GM12891 (cell line): ENCODE measurements around the gene TNFRSF8.
A peak's percentile ranks its signal among the peaks of the same experiment; 100 is the strongest.

Experiments
- DNase-seq: peaks from one replicate; pipeline ENCODE4 v3.0.0; 2011; ENCODE audit warnings: low spot score; ENCODE audit not compliant: insufficient read length
- FAIRE-seq: peaks from 2 replicates; lab custom pipeline; 2011; peaks lifted over from hg19 to GRCh38; lab: Jason Lieb, UNC
- PAX5 ChIP-seq: IDR thresholded peaks from 2 replicates; pipeline ENCODE4 v1.6.1; 2011; ENCODE audit warnings: low read length, moderate library complexity, mild to moderate bottlenecking; ENCODE audit not compliant: insufficient read depth, severe bottlenecking
- POLR2A ChIP-seq: IDR thresholded peaks from 2 replicates; pipeline ENCODE4 v1.6.1; 2011; ENCODE audit warnings: low read depth, low read length, control low read depth
- POLR2AphosphoS5 ChIP-seq: IDR thresholded peaks from 2 replicates; pipeline ENCODE4 v1.6.1; 2011; ENCODE audit warnings: low read depth, low read length, control low read depth
- POU2F2 ChIP-seq: IDR thresholded peaks from 2 replicates; pipeline ENCODE4 v1.6.1; 2011; ENCODE audit warnings: low read depth, mild to moderate bottlenecking, control low read depth, low read length, moderate library complexity
- SPI1 ChIP-seq: IDR thresholded peaks from 2 replicates; pipeline ENCODE4 v1.6.1; 2011; ENCODE audit warnings: low read depth, low read length, control low read depth
- TAF1 ChIP-seq: IDR thresholded peaks from 2 replicates; pipeline ENCODE4 v1.6.1; 2011; ENCODE audit warnings: low read depth, low read length, control low read depth

The TNFRSF8 gene

GRCh38 chr1:12182410-12182984 is 119.4 kb downstream of the TNFRSF8 start:
- FAIRE-seq (no peak), DNase-seq (no peak)
- no peak for TF ChIP-seq POLR2AphosphoS5
- TF ChIP-seq PAX5 = no peak
- TF ChIP-seq SPI1 = no peak
- no peak for TF ChIP-seq TAF1
- no peak for TF ChIP-seq POU2F2
- no peak for TF ChIP-seq POLR2A

- no peak for DNase-seq
- TF ChIP-seq TAF1 (no peak), SPI1 (no peak), POLR2A (no peak), PAX5 (no peak), POU2F2 (no peak), POLR2AphosphoS5 (no peak)
- FAIRE-seq = no peak
Observed at GRCh38 chr1:12183095-12183794, 120.1 kb downstream of the TNFRSF8 start.

- FAIRE-seq = no peak
- TF ChIP-seq PAX5 = no peak
- peak; percentile 48 for TF ChIP-seq SPI1
- DNase-seq = no peak
Observed at GRCh38 chr1:12184008-12184681, 121.0 kb downstream of the TNFRSF8 start.

- DNase-seq = no peak
- no peak for TF ChIP-seq POLR2A
- TF ChIP-seq SPI1 = no peak
- FAIRE-seq = no peak
Observed at GRCh38 chr1:12185036-12185917, 122.2 kb downstream of the TNFRSF8 start.

GRCh38 chr1:12185918-12186678 is 123.0 kb downstream of the TNFRSF8 start:
- TF ChIP-seq SPI1 = no peak
- no peak for TF ChIP-seq POLR2A
- no peak for TF ChIP-seq POU2F2
- TF ChIP-seq POLR2AphosphoS5 = no peak
- no peak for TF ChIP-seq TAF1
- FAIRE-seq = peak; percentile 26

GRCh38 chr1:12186679-12186985 is 123.5 kb downstream of the TNFRSF8 start:
- TF ChIP-seq POU2F2 (no peak), PAX5 (no peak), POLR2A (no peak), POLR2AphosphoS5 (no peak), SPI1 (no peak), TAF1 (no peak)
- DNase-seq = no peak
- FAIRE-seq = no peak

More at GRCh38 chr1:12185918-12186678, 123.0 kb downstream of the TNFRSF8 start:
- no peak for DNase-seq

- no peak for DNase-seq
- FAIRE-seq = no peak
- TF ChIP-seq POU2F2 (no peak), TAF1 (no peak), POLR2AphosphoS5 (no peak), POLR2A (no peak), PAX5 (no peak), SPI1 (no peak)
Observed at GRCh38 chr1:12188115-12188514, 125.0 kb downstream of the TNFRSF8 start.

GRCh38 chr1:12188657-12189327 is 125.7 kb downstream of the TNFRSF8 start:
- DNase-seq (no peak), FAIRE-seq (no peak)
- TF ChIP-seq POLR2A = no peak
- no peak for TF ChIP-seq POLR2AphosphoS5
- TF ChIP-seq SPI1 = no peak
- TF ChIP-seq PAX5 = no peak
- no peak for TF ChIP-seq POU2F2
- no peak for TF ChIP-seq TAF1
